OCI-LY7 (cell line): Measurements from ENCODE around the gene PRKG1.

Experiments used
- EZH2phosphoT487 ChIP-seq: fragments of 200-600 bp; sonication (generic); IDR thresholded peaks from 2 replicates; pipeline ENCODE4 v1.6.1; 2018; ENCODE audit warnings: low read depth, borderline replicate concordance, mild to moderate bottlenecking, mixed run types, antibody characterized with exemption, low read length, moderate library complexity, mixed read lengths
- TF ChIP-seq, protein P1 (sequence below): fragments of 200-600 bp; sonication (generic); conservative IDR thresholded peaks from 2 replicates; pipeline ENCODE4 v1.5.1; 2014; ENCODE audit warnings: mild to moderate bottlenecking, antibody characterized with exemption, low read length, moderate library complexity, mixed read lengths

DNA sequence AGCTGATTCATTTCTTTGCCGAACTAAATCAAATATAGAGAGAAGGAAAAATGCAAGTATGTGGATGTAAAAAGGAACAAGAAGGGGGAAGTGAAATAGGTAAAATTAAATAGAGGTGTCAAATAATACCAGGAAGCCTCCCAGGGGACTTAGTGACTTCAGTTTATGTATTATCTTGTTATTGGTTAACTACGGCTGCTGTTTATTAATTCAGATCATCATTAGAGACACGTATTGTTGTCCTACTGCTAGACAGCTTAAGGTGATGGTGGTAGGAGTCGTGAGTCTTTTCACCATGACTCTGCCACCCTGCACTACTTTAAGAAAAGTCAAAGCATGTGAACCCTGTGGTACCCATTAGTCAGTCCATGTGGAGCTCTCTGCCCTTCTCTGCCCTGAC lies 289.1 kb downstream of the PRKG1 start:
- TF ChIP-seq, protein P1, sequence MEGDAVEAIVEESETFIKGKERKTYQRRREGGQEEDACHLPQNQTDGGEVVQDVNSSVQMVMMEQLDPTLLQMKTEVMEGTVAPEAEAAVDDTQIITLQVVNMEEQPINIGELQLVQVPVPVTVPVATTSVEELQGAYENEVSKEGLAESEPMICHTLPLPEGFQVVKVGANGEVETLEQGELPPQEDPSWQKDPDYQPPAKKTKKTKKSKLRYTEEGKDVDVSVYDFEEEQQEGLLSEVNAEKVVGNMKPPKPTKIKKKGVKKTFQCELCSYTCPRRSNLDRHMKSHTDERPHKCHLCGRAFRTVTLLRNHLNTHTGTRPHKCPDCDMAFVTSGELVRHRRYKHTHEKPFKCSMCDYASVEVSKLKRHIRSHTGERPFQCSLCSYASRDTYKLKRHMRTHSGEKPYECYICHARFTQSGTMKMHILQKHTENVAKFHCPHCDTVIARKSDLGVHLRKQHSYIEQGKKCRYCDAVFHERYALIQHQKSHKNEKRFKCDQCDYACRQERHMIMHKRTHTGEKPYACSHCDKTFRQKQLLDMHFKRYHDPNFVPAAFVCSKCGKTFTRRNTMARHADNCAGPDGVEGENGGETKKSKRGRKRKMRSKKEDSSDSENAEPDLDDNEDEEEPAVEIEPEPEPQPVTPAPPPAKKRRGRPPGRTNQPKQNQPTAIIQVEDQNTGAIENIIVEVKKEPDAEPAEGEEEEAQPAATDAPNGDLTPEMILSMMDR, result no peak
- no peak for TF ChIP-seq EZH2phosphoT487
